AG10803 (cell line): Measurements from ENCODE around the gene GPR160.
A peak's percentile ranks its signal among the peaks of the same experiment; 100 is the strongest.

Experiments used
- DNase-seq: peaks from one replicate; pipeline ENCODE4 v3.0.0; 2010; ENCODE audit warnings: low read depth
- H3K4me3 ChIP-seq: 2 replicates; pipeline ENCODE4 v1.5.1; 2011; ENCODE audit warnings: mild to moderate bottlenecking, low read length, control low read depth
- CTCF ChIP-seq: conservative IDR thresholded peaks from 2 replicates; pipeline ENCODE4 v1.5.1; 2011; ENCODE audit warnings: mild to moderate bottlenecking, low read length, control low read depth, inconsistent platforms

GPR160 gene

GRCh38 chr3:170054204-170054603 is 16.4 kb downstream of the GPR160 start:
- no peak for DNase-seq
- H3K4me3 ChIP-seq: no peak overlapping the region

GRCh38 chr3:170055209-170055608 is 17.4 kb downstream of the GPR160 start:
- DNase-seq: peak; percentile 21

More at GRCh38 chr3:170054204-170054603, 16.4 kb downstream of the GPR160 start:
- peak; percentile 38 for TF ChIP-seq CTCF

GRCh38 chr3:170056710-170057454 is 19.1 kb downstream of the GPR160 start:
- DNase-seq: no peak
- no peak for TF ChIP-seq CTCF
- H3K4me3 ChIP-seq: no peak overlapping the region

More at GRCh38 chr3:170055209-170055608, 17.4 kb downstream of the GPR160 start:
- TF ChIP-seq CTCF: no peak
- H3K4me3 ChIP-seq: no peak overlapping the region

GRCh38 chr3:170057550-170057949 is 19.8 kb downstream of the GPR160 start:
- DNase-seq: no peak
- H3K4me3 ChIP-seq: no peak overlapping the region
- TF ChIP-seq CTCF: no peak

GRCh38 chr3:170058127-170058526 is 20.3 kb downstream of the GPR160 start:
- TF ChIP-seq CTCF: no peak
- no peak overlapping the region for H3K4me3 ChIP-seq
- DNase-seq: no peak

GRCh38 chr3:170059447-170059846 is 21.7 kb downstream of the GPR160 start:
- H3K4me3 ChIP-seq: no peak overlapping the region
- no peak for DNase-seq
- TF ChIP-seq CTCF: no peak

- DNase-seq: no peak
- no peak overlapping the region for H3K4me3 ChIP-seq
- no peak for TF ChIP-seq CTCF
These were observed 24.3 kb downstream of the GPR160 start for GRCh38 chr3:170062068-170062467.
